GM21619 (cell line): ENCODE results near the gene PROB1.

Experiments used
- ATAC-seq: cut with Tn5 transposase; IDR thresholded peaks from one replicate; pipeline ENCODE4 v1.9.1; 2021; ENCODE audit not compliant: unreplicated experiment

The PROB1 gene

DNA sequence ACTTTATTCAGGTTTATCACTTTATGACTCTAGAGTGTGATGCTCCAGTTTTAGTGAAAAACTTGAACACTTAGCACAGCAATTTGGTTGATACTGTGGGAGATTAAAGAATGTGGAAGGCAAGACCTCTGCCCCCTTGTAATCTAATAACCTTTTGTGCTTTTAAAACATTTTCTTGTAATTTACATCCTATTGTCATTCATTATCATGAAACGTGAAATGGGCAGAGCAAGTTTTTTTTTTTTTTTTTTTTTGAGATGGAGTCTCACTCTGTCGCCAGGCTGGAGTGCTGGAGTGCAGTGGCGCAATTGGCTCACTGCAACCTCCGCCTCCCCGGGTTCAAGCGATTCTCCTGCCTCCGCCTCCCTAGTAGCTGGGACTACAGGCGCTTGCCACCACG is 51.4 kb downstream of the PROB1 start:
- no peak for ATAC-seq

DNA sequence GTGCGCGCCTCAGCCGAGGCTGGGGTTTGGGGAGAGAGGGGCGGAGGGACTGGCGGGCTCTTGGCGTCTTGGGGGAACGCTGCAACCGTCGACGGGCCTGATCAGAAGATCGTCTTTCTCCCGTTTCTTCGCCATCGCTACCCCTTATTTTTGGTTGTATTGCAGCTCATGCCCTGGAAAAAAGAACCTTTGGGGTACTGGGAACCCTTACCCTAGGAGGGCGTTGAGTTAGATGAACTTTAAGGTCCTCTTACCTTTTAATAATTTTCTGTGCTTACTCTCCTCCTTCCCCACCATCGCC is 52.5 kb downstream of the PROB1 start:
- ATAC-seq = peak; percentile 53

DNA sequence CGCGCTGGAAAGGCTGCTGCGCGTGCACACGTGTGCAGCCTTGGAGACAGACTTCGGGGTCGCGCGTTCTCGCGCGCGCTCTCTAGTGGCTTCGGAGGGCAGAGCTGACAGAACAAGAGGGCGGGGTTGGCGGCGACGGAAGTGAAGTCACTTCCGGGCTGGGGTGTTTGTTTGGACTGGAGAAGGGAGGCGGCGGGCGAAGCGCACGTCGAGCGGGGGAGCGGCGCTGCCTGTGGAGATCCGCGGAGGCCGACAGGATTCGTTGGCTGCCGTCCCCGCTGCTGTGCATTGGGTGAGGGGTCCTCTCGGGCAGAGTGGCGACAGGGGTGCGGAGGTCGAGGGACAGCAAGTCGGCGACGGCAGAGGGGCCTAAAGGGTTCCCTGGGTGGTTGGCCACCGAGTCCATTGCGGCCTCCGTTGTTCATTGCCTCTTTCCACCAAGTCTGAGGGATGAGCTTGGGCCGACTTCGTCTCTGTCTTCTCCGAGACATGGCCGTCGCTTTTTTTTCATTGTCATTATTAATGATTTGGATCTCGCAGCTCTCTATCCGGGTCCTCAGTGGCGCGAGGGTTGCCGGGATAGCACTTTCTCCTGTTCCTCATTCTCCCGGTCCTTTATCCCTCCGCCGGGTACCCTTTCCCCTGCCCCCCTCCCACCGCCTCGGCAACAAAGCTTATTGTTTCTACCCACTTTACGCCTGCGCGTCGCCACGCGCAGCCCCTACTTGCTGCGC is 53.0 kb downstream of the PROB1 start, which contains the start of gene PAIP2:
PAIP2 (plus strand) TSS at position 166 of the 734 bp plus-strand sequence. CDS start 21,931 bp downstream, outside the sequence.
- peak; percentile 88 for ATAC-seq

DNA sequence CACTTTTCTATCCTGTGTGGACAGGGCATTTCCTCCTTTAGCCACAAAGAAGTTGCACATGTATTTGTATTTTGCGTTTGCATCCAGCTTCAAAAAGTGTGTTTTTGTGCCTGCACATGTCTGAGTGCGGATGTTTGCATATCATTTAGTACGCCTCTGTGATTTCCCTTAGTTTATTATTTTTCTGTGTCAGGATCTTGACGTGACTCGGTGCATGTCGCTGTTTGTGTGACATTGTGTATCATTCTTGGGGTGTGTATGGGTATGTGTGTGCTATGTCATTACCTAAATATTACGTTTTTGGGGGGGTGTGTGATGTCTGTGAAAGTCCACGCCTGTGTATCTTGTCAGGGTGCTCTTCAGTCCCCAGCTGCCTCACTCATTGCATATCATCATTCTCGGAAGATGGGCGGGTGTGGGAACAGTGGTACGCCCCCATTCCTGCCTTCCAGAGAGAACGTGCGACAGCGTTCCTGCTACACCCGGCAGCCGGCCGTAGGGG is 53.7 kb downstream of the PROB1 start:
- ATAC-seq = no peak
